H1 (cell line): Measurements from ENCODE around the gene NINJ2. TPM values are rescaled to one million over a fixed set of nuclear protein-coding genes. Genes with fewer than 3 reads are reported as not detected.
"Not testable (repeated sequence)": the region's sequence is repeated elsewhere in the genome, so short reads cannot be mapped to it uniquely, and the experiment has no call there.

Experiments
- CTCF ChIA-PET: fragments of 300-600 bp; sonication (Branson Sonifier 250); formaldehyde crosslinking; loops from one replicate; lab custom pipeline; 2021; ENCODE audit not compliant: partially characterized antibody; lab: Charles Lee
- POLR2A ChIA-PET: fragments of 300-600 bp; sonication (Branson Sonifier 250); formaldehyde crosslinking; loops from one replicate; lab custom pipeline; 2021; ENCODE audit warnings: inconsistent platforms; ENCODE audit not compliant: partially characterized antibody; lab: Charles Lee
- DNase-seq, 2 experiments: peaks; one replicate each; pipeline versions ENCODE4 v3.0.0 to v3.0.0-alpha.2; 2010 to 2022; ENCODE audit warnings: low spot score in 2 of 2, low read depth in 1 of 2, mixed read lengths in 1 of 2
- FAIRE-seq: peaks from 2 replicates; lab custom pipeline; 2011; peaks lifted over from hg19 to GRCh38; lab: Jason Lieb, UNC
- H2AFZ ChIP-seq: 2 replicates; pipeline ENCODE4 v1.8.1; 2012; ENCODE audit warnings: low read length, inconsistent platforms
- H2AK5ac ChIP-seq: 2 replicates; pipeline ENCODE4 v1.6.1; 2013; ENCODE audit warnings: low read depth, low read length
- H2BK120ac ChIP-seq: replicated peaks from 2 replicates; pipeline ENCODE3; 2013; ENCODE audit warnings: low read depth, low read length, inconsistent platforms
- H2BK12ac ChIP-seq: 2 replicates; pipeline ENCODE4 v1.6.1; 2013; ENCODE audit warnings: low read depth, low read length
- H2BK15ac ChIP-seq: 2 replicates; pipeline ENCODE4 v1.6.1; 2013; ENCODE audit warnings: low read length
- H2BK20ac ChIP-seq: 2 replicates; pipeline ENCODE4 v1.6.1; 2013; ENCODE audit warnings: low read length
- H2BK5ac ChIP-seq: 2 replicates; pipeline ENCODE4 v1.6.1; 2013; ENCODE audit warnings: low read depth, low read length
- H3K14ac ChIP-seq: 2 replicates; pipeline ENCODE4 v1.6.1; 2013; ENCODE audit warnings: inconsistent platforms; ENCODE audit not compliant: insufficient read length
- H3K18ac ChIP-seq: 2 replicates; pipeline ENCODE4 v1.6.1; 2013; ENCODE audit warnings: low read length; ENCODE audit errors: extremely low read depth
- H3K23ac ChIP-seq: 2 replicates; pipeline ENCODE4 v1.6.1; 2013; ENCODE audit warnings: inconsistent platforms; ENCODE audit not compliant: insufficient read length
- H3K23me2 ChIP-seq: 2 replicates; pipeline ENCODE4 v1.6.1; 2013; ENCODE audit warnings: low read depth, low read length
- H3K27ac ChIP-seq: 2 replicates; pipeline ENCODE4 v1.6.1; 2011; ENCODE audit warnings: low read depth, low read length, inconsistent platforms
- H3K27me3 ChIP-seq, 4 experiments: replicated peaks in 1 of 4; 1 replicate in 1 of 4; 2 replicates in 3 of 4; pipeline versions ENCODE4 v1.6.1 to v1.8.1; 2011 to 2013; ENCODE audit warnings: low read length in 3 of 4, mild to moderate bottlenecking in 3 of 4, inconsistent platforms in 2 of 4, mixed read lengths in 2 of 4, moderate library complexity in 1 of 4; ENCODE audit not compliant: control insufficient read depth in 3 of 4, insufficient read depth in 3 of 4; ENCODE audit errors: extremely low read depth in 1 of 4
- H3K36me3 ChIP-seq, 4 experiments: 2 replicates each; pipeline versions ENCODE4 v1.6.1 to v1.8.1; 2011 to 2013; ENCODE audit warnings: mild to moderate bottlenecking in 4 of 4, low read length in 3 of 4, moderate library complexity in 2 of 4, control low read depth in 1 of 4, inconsistent platforms in 1 of 4; ENCODE audit not compliant: insufficient read depth in 4 of 4, control insufficient read depth in 2 of 4
- H3K4ac ChIP-seq: replicated peaks from 2 replicates; pipeline ENCODE3; 2013; ENCODE audit warnings: low read length, low read depth, mixed read lengths, inconsistent platforms; ENCODE audit not compliant: insufficient read length
- H3K4me1 ChIP-seq, 4 experiments: replicated peaks in 1 of 4; 1 replicate in 1 of 4; 2 replicates in 3 of 4; pipeline versions ENCODE4 v1.6.1 to v1.8.1; 2011 to 2013; ENCODE audit warnings: low read length in 3 of 4, inconsistent platforms in 2 of 4, mixed read lengths in 1 of 4; ENCODE audit not compliant: insufficient read depth in 4 of 4, control insufficient read depth in 3 of 4
- H3K4me2 ChIP-seq, 2 experiments: 2 replicates each; pipeline versions ENCODE4 v1.6.1 to v1.8.1; 2011 to 2013; ENCODE audit warnings: low read depth in 2 of 2, low read length in 2 of 2, control low read depth in 1 of 2, inconsistent platforms in 1 of 2, mild to moderate bottlenecking in 1 of 2; ENCODE audit not compliant: insufficient read depth in 1 of 2
- H3K4me3 ChIP-seq, 4 experiments: fragments of 200-600, 300-600 bp in 1 of 4; sonication (generic), shearing (Covaris generic), sonication (Bioruptor Twin) in 1 of 4; 2 replicates each; pipeline versions ENCODE4 v1.5.1 to v1.8.1; 2011 to 2016; ENCODE audit warnings: low read length in 4 of 4, low read depth in 3 of 4, control low read depth in 2 of 4, inconsistent platforms in 2 of 4, mild to moderate bottlenecking in 2 of 4, mixed read lengths in 1 of 4, moderate library complexity in 1 of 4; ENCODE audit not compliant: insufficient read depth in 2 of 4; ENCODE audit errors: extremely low read depth in 1 of 4
- H3K56ac ChIP-seq: replicated peaks from 2 replicates; pipeline ENCODE3; 2013; ENCODE audit warnings: low read depth, mild to moderate bottlenecking, mixed read lengths, low read length, inconsistent platforms; ENCODE audit not compliant: insufficient read length
- H3K79me1 ChIP-seq: 2 replicates; pipeline ENCODE4 v1.6.1; 2013; ENCODE audit warnings: low read depth, low read length, control low read depth
- H3K79me2 ChIP-seq, 2 experiments: 2 replicates each; pipeline versions ENCODE4 v1.6.1 to v1.8.1; 2012 to 2013; ENCODE audit warnings: low read length in 2 of 2, mild to moderate bottlenecking in 2 of 2, inconsistent platforms in 1 of 2; ENCODE audit not compliant: insufficient read depth in 2 of 2, control insufficient read depth in 1 of 2
- H3K9ac ChIP-seq, 4 experiments: replicated peaks in 1 of 4; 1 replicate in 1 of 4; 2 replicates in 3 of 4; pipeline versions ENCODE4 v1.6.1 to v1.8.1; 2011 to 2013; ENCODE audit warnings: low read depth in 3 of 4, low read length in 3 of 4, control low read depth in 2 of 4, mild to moderate bottlenecking in 2 of 4, moderate library complexity in 2 of 4, inconsistent platforms in 1 of 4; ENCODE audit errors: extremely low read depth in 1 of 4
- H3K9me3 ChIP-seq, 2 experiments: 2 replicates each; pipeline versions ENCODE4 v1.6.1 to v1.8.1; 2012 to 2013; ENCODE audit warnings: mild to moderate bottlenecking in 2 of 2, moderate library complexity in 2 of 2, control low read depth in 1 of 2, inconsistent platforms in 1 of 2, low read depth in 1 of 2, low read length in 1 of 2, mixed read lengths in 1 of 2; ENCODE audit not compliant: insufficient read depth in 2 of 2
- H4K20me1 ChIP-seq, 2 experiments: replicated peaks in 1 of 2; 2 replicates each; pipeline versions ENCODE3 to v1.8.1; 2011 to 2013; ENCODE audit warnings: inconsistent platforms in 2 of 2, low read length in 2 of 2, mild to moderate bottlenecking in 1 of 2; ENCODE audit not compliant: insufficient read depth in 2 of 2, control insufficient read depth in 1 of 2
- H4K5ac ChIP-seq: 2 replicates; pipeline ENCODE4 v1.6.1; 2013; ENCODE audit warnings: low read length, low read depth, mixed read lengths, inconsistent platforms; ENCODE audit not compliant: insufficient read length
- H4K8ac ChIP-seq: 2 replicates; pipeline ENCODE4 v1.8.0; 2013; ENCODE audit warnings: mild to moderate bottlenecking, moderate library complexity, low read length, inconsistent platforms; ENCODE audit not compliant: insufficient read depth; ENCODE audit errors: extremely low read depth
- H4K91ac ChIP-seq: replicated peaks from 2 replicates; pipeline ENCODE3; 2013; ENCODE audit warnings: low read length, mixed read lengths, inconsistent platforms; ENCODE audit not compliant: insufficient read length
- WGBS, 2 experiments: shearing (Covaris generic) in 1 of 2; methylation state at CpG; one replicate each; pipeline versions ENCODE4 v1.1.6 to v1.1.7; 2013 to 2015; ENCODE audit warnings: low lambda C conversion rate in 2 of 2, mixed read lengths in 2 of 2, inconsistent platforms in 1 of 2, low coverage in 1 of 2, missing lambda C conversion rate in 1 of 2; ENCODE audit not compliant: insufficient replicate concordance in 2 of 2, insufficient coverage in 1 of 2, insufficient read length in 1 of 2; ENCODE audit errors: extremely low coverage in 1 of 2, missing lambda C conversion rate in 1 of 2; 5-methylcytosine and 5-hydroxymethylcytosine counted together
- polyA plus RNA-seq, 7 experiments: library from polyadenylated mRNA; depleted of rRNA in 3 of 7; stranded (reverse) in 5 of 7; unstranded in 2 of 7; fragments of >200 nt in 5 of 7; fragments of 200-250 nt in 2 of 7; gene quantifications; 1 replicate in 5 of 7; 2 replicates in 1 of 7; 4 replicates in 1 of 7; pipeline versions ENCODE4 v1.2.1 to v1.2.3, GENCODE V29; 2011 to 2013; ENCODE audit warnings: missing spikeins in 2 of 7, mixed read lengths in 2 of 7
- total RNA-seq: library from RNA; stranded (reverse); fragmentation: NEBNext Ultra II Directional; extraction: Animal tissue kit (Norgen Biotek cat#: 25700); gene quantifications from 2 replicates; pipeline ENCODE4 v1.2.1, GENCODE V29; 2021

NINJ2 gene
- total and polyA plus RNA-seq, 2 of the 8 experiments (the other 6 are each of a cell fraction or from before 2014, with no cell fraction given), result 1.4 TPM; not detected in 1

GRCh38 chr12:698222-698621, 35.0 kb upstream of the NINJ2 start:
- H3K79me2 ChIP-seq, H3K4me2 ChIP-seq, DNase-seq, H3K79me1 ChIP-seq, H4K91ac ChIP-seq, H4K5ac ChIP-seq, H3K18ac ChIP-seq, H3K27ac ChIP-seq, H3K4ac ChIP-seq, H3K23me2 ChIP-seq, H2BK15ac ChIP-seq, H3K27me3 ChIP-seq, H3K56ac ChIP-seq, H2BK20ac ChIP-seq, H4K20me1 ChIP-seq, H2AK5ac ChIP-seq, FAIRE-seq, H3K4me3 ChIP-seq, H2BK120ac ChIP-seq, H2AFZ ChIP-seq, H2BK12ac ChIP-seq, H3K23ac ChIP-seq, H3K9ac ChIP-seq, H3K4me1 ChIP-seq, H2BK5ac ChIP-seq, H4K8ac ChIP-seq, H3K14ac ChIP-seq, H3K36me3 ChIP-seq, H3K9me3 ChIP-seq: not testable (repeated sequence)
- CTCF ChIA-PET, result interaction anchor here (1.2 kb wide), 1 partner anchor 118 kb away, joined by 3 read pairs; no protein-coding TSS in a partner anchor
- WGBS, 2 experiments, result 82% methylated on average over 4 of the region's 4 CpGs; no CpG with 5 or more reads in 1 of the 2 experiments
- POLR2A ChIA-PET, result interaction anchor here (1.2 kb wide), 1 partner anchor 25 kb away, joined by 3 read pairs; no protein-coding TSS in a partner anchor
